ENCODE data around the gene RNF217. TPM values are rescaled to one million over a fixed set of nuclear protein-coding genes. Genes with fewer than 3 reads are reported as not detected.

RNF217 gene
- total RNA-seq, 2 experiments from 2014 or later = 1.1 to 2.0 TPM

Other genes with a start within 250 kb of the RNF217 start
- gene TPD52L1, start 191.3 kb downstream of the RNF217 start, total RNA-seq = not detected